ENCODE measurements around the gene ELOVL1. TPM values are rescaled to one million over a fixed set of nuclear protein-coding genes. Genes with fewer than 3 reads are reported as not detected.

ELOVL1 gene
- total and polyA plus RNA-seq, 10 of the 15 experiments (the other 5 are each of a cell fraction or from before 2014, with no cell fraction given): 58.5 to 139 (median 89.8) TPM

DNA sequence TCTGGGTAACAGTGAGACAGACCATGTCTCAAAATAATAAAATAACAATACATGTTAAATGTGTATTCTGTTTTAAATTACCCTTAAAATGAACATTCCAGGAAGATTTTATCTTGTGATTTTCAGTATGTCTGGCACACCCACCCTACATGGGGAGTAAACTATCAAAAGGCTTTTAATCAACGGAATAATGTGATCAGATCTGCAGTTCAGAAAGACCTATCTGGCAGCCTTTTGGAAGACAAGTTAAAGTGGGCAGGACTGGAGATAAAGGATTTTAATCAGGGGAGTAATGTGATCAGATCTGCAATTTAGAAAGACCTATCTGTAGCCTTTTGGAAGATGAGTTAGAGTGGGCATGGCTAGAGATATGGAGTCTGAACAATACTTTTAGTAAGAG is 11.7 kb upstream of the ELOVL1 start (continued):
- TF ChIP-seq SUPT20H (IDR thresholded peaks at IDR 0.05; ENCODE audit: borderline replicate concordance, control insufficient read depth, low read depth, low read length) (no peak), GABPA (IDR thresholded peaks at IDR 0.05; ENCODE audit: low read depth) (no peak), RB1 (IDR thresholded peaks at IDR 0.05; ENCODE audit: borderline replicate concordance) (no peak), ZZZ3 (IDR thresholded peaks at IDR 0.05; ENCODE audit: control insufficient read depth, insufficient read length, low read depth) (no peak), ZNF384 (IDR thresholded peaks at IDR 0.05; ENCODE audit: borderline replicate concordance, low read depth, low read length) (no peak), TAF1 (IDR thresholded peaks at IDR 0.05; ENCODE audit: borderline replicate concordance, low read depth, low read length) (no peak), ZNF217 (IDR thresholded peaks at IDR 0.05) (no peak), BCL11A (IDR thresholded peaks at IDR 0.05; ENCODE audit: low read depth, low read length) (no peak)

DNA sequence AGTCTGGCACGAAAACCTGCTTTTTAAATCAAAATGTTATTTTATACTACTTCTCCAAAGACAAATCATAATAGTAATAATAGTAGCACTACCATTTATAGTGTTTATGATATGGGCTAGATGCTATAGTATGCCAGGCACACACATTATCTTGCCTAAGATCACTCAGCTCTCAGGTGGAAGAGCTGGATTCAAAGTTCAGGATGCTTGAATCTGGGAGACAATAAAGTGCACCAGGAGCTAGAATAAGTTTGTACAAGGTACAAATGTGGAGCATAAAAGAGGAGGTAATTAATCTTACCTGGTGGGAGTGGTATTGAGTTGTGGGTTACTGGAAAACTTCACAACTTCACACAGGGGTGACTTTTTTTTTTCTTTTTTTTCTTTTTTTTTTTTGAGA is 10.0 kb upstream of the ELOVL1 start:
- no peaks in the 10 kb centered on the region; the same call in 1 of the 2 replicates for H3K4me1 ChIP-seq (ENCODE audit: control insufficient read depth, insufficient read depth, low read length)
- no peaks in the 10 kb centered on the region for H3K79me2 ChIP-seq (ENCODE audit: control insufficient read depth, insufficient read depth, low read length)
- TF ChIP-seq NFYA (IDR thresholded peaks at IDR 0.05; ENCODE audit: borderline replicate concordance, low read depth, low read length) (no peak), IKZF2 (IDR thresholded peaks at IDR 0.05) (no peak), YY1 (IDR thresholded peaks at IDR 0.05; ENCODE audit: low read depth, low read length) (no peak), MTA3 (IDR thresholded peaks at IDR 0.05; ENCODE audit: borderline replicate concordance, low read length) (no peak), HDAC6 (IDR thresholded peaks at IDR 0.05; ENCODE audit: unreplicated experiment) (no peak)
- TF ChIP-seq, protein P1, sequence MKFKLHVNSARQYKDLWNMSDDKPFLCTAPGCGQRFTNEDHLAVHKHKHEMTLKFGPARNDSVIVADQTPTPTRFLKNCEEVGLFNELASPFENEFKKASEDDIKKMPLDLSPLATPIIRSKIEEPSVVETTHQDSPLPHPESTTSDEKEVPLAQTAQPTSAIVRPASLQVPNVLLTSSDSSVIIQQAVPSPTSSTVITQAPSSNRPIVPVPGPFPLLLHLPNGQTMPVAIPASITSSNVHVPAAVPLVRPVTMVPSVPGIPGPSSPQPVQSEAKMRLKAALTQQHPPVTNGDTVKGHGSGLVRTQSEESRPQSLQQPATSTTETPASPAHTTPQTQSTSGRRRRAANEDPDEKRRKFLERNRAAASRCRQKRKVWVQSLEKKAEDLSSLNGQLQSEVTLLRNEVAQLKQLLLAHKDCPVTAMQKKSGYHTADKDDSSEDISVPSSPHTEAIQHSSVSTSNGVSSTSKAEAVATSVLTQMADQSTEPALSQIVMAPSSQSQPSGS (IDR thresholded peaks at IDR 0.05; ENCODE audit: low read length): no peak
- ChIA-PET CTCF (interaction anchor here (0.6 to 3.5 kb wide), 4 partner anchors 10 to 151 kb away, joined by 3 to 14 read pairs (median 3); partner anchors contain the start of genes MED8 and SZT2), RAD21 (ENCODE audit: unreplicated experiment) (interaction anchor here (2.6 kb wide), 1 partner anchor 139 kb away, joined by 10 read pairs; no protein-coding TSS in a partner anchor), POLR2A (interaction anchor here (1.4 kb wide), 1 partner anchor 11 kb away, joined by 5 read pairs; the partner anchor contains the start of genes MED8 and SZT2), SMC1A (ENCODE audit: uncharacterized antibody, unreplicated experiment) (interaction anchor here (1.0 to 1.5 kb wide), 2 partner anchors 10 to 77 kb away, joined by 3 to 5 read pairs; partner anchors contain the start of gene ELOVL1)
- intact Hi-C loops (cut with micrococcal nuclease; ENCODE audit: unreplicated experiment): no loop called here
- ATAC-seq (no peak), FAIRE-seq (no peak), DNase-seq (ENCODE audit: low read depth, low spot score) (no peak)
- no peak overlapping the region for H3K4me3 ChIP-seq
- in situ Hi-C loops (cut with MboI): no loop called here
- H3K27me3 ChIP-seq (replicated peaks in 1 of 2; ENCODE audit: control insufficient read depth in 2 of 2, insufficient read depth in 2 of 2, low read length in 1 of 2): no peaks in the 10 kb centered on the region
- peaks cover 3 to 4% of the 10 kb centered on the region in 2 experiments; a peak in 3 of 4 replicates for H3K36me3 ChIP-seq (ENCODE audit: control insufficient read depth in 2 of 2, insufficient read depth in 2 of 2, low read length in 1 of 2)
- H2AFZ ChIP-seq (ENCODE audit: control insufficient read depth, low read depth, low read length): no peak overlapping the region
- H3K4me2 ChIP-seq (ENCODE audit: control insufficient read depth, insufficient read depth): no peak overlapping the region
- no peak overlapping the region for H3K27ac ChIP-seq (ENCODE audit: control insufficient read depth, insufficient read depth)
- no TSS peak for BruUV-seq (replicated peaks)
- no peaks in the 10 kb centered on the region for H4K20me1 ChIP-seq (ENCODE audit: control insufficient read depth, insufficient read depth)
- no peaks in the 10 kb centered on the region for H3K9me3 ChIP-seq (replicated peaks; ENCODE audit: control insufficient read depth, insufficient read depth, low read length)
- WGBS (ENCODE audit: insufficient coverage, insufficient replicate concordance, low lambda C conversion rate, missing lambda C conversion rate): 25% methylated on average over 1 of the region's 1 CpG
- H3K9ac ChIP-seq (ENCODE audit: control insufficient read depth, insufficient read depth, low read length): no peak overlapping the region
